OCI-LY1 (cell line): ENCODE measurements around the gene SEMA4C.

Source experiments
- EZH2 ChIP-seq: fragments of 200-600 bp; sonication (generic), shearing (Covaris generic); IDR thresholded peaks from 2 replicates; pipeline ENCODE4 v1.8.0; 2017; ENCODE audit warnings: borderline replicate concordance, mixed run types, mild to moderate bottlenecking, antibody characterized with exemption, low read length, moderate library complexity, mixed read lengths
- TF ChIP-seq, protein P1 (sequence below): fragments of 200-600 bp; sonication (generic), shearing (Covaris generic); IDR thresholded peaks from 2 replicates; pipeline ENCODE4 v1.5.1; 2017; ENCODE audit warnings: mild to moderate bottlenecking, antibody characterized with exemption, low read length, moderate library complexity, mixed read lengths

DNA sequence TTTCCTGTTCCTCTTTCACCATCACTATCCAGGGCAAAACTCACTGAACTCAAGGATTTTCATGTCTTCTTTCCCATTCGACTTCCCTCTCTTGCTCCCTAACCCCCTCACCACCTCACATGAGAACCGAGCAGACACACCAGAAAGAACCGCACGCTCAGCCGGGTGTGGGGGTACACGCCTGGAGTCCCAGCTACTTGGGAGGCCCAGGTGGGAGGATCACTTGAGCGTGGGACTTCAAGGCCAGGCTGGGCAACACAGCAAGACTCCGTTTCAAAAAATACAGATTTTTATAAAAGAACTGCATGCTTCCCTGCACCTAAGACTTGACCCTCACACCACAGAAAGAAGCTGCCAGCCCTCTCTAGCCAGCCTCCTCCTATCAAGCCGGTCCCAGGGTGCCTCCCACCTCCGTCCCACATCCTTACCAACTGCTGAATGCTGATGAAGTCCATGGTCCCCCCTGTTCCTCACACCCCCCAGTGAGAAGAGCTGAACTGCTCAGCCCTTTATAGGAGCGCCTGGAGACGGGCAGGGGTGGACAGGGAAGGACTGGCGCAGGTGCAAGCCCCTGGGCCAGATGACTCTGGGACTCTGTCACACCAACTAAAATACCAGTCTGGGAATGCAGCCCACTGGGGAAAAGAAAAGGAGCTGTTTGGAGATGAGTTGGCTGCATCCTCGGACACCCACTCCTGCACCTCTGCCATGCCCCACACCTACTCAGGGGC lies 26.2 kb downstream of the SEMA4C start, which contains the start of gene ANKRD23:
- TF ChIP-seq, protein P1, sequence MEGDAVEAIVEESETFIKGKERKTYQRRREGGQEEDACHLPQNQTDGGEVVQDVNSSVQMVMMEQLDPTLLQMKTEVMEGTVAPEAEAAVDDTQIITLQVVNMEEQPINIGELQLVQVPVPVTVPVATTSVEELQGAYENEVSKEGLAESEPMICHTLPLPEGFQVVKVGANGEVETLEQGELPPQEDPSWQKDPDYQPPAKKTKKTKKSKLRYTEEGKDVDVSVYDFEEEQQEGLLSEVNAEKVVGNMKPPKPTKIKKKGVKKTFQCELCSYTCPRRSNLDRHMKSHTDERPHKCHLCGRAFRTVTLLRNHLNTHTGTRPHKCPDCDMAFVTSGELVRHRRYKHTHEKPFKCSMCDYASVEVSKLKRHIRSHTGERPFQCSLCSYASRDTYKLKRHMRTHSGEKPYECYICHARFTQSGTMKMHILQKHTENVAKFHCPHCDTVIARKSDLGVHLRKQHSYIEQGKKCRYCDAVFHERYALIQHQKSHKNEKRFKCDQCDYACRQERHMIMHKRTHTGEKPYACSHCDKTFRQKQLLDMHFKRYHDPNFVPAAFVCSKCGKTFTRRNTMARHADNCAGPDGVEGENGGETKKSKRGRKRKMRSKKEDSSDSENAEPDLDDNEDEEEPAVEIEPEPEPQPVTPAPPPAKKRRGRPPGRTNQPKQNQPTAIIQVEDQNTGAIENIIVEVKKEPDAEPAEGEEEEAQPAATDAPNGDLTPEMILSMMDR: no peak
- no peak for TF ChIP-seq EZH2
